ENCODE results near the gene TPCN1. TPM values are rescaled to one million over a fixed set of nuclear protein-coding genes. Genes with fewer than 3 reads are reported as not detected.

TPCN1 gene
- total and polyA plus RNA-seq, 2 experiments from 2014 or later, result 14.4 to 16.2 TPM

- no peak overlapping the region for H3K4me3 Mint-ChIP-seq
- no peaks in the 10 kb centered on the region for H3K79me2 ChIP-seq (replicated peaks; ENCODE audit: insufficient read depth)
These were observed 63.5 kb downstream of the TPCN1 start for GRCh38 chr12:113284751-113285150.

More at GRCh38 chr12:113284751-113285150, 63.5 kb downstream of the TPCN1 start:
- Mint-ChIP-seq H3K27me3 (ENCODE audit: insufficient read depth, low read depth, poor library complexity) (peaks cover 2% of the 10 kb centered on the region), H3K27ac (no peak overlapping the region), H3K9me3 (no peaks in the 10 kb centered on the region), H3K4me1 (peaks cover 5% of the 10 kb centered on the region; the same call in 1 of the 3 replicates), H3K36me3 (ENCODE audit: low read depth) (peaks cover 6% of the 10 kb centered on the region)
- H3K27me3 ChIP-seq (ENCODE audit: insufficient read depth), result no peaks in the 10 kb centered on the region
- H4K20me1 ChIP-seq (replicated peaks; ENCODE audit: insufficient read depth), result no peaks in the 10 kb centered on the region
- no peak for DNase-seq (ENCODE audit: low spot score)
- TF ChIP-seq JUNB (IDR thresholded peaks at IDR 0.05; ENCODE audit: unreplicated experiment) (no peak), EZH2phosphoT487 (IDR thresholded peaks at IDR 0.05; ENCODE audit: unreplicated experiment) (no peak), ZNF331 (CRISPR knock-in tag; IDR thresholded peaks at IDR 0.05; ENCODE audit: low read depth) (no peak), EZH2 (IDR thresholded peaks at IDR 0.05; ENCODE audit: low read depth, unreplicated experiment) (no peak), REST (IDR thresholded peaks at IDR 0.05; ENCODE audit: unreplicated experiment) (no peak), POLR2AphosphoS5 (IDR thresholded peaks at IDR 0.05; ENCODE audit: low read depth) (no peak), CREB1 (CRISPR knock-in tag; IDR thresholded peaks at IDR 0.05; ENCODE audit: low read depth) (no peak), STAT1 (IDR thresholded peaks at IDR 0.05; ENCODE audit: unreplicated experiment) (no peak), NANOG (IDR thresholded peaks at IDR 0.05; ENCODE audit: borderline replicate concordance) (no peak)
- TF ChIP-seq, protein P1, sequence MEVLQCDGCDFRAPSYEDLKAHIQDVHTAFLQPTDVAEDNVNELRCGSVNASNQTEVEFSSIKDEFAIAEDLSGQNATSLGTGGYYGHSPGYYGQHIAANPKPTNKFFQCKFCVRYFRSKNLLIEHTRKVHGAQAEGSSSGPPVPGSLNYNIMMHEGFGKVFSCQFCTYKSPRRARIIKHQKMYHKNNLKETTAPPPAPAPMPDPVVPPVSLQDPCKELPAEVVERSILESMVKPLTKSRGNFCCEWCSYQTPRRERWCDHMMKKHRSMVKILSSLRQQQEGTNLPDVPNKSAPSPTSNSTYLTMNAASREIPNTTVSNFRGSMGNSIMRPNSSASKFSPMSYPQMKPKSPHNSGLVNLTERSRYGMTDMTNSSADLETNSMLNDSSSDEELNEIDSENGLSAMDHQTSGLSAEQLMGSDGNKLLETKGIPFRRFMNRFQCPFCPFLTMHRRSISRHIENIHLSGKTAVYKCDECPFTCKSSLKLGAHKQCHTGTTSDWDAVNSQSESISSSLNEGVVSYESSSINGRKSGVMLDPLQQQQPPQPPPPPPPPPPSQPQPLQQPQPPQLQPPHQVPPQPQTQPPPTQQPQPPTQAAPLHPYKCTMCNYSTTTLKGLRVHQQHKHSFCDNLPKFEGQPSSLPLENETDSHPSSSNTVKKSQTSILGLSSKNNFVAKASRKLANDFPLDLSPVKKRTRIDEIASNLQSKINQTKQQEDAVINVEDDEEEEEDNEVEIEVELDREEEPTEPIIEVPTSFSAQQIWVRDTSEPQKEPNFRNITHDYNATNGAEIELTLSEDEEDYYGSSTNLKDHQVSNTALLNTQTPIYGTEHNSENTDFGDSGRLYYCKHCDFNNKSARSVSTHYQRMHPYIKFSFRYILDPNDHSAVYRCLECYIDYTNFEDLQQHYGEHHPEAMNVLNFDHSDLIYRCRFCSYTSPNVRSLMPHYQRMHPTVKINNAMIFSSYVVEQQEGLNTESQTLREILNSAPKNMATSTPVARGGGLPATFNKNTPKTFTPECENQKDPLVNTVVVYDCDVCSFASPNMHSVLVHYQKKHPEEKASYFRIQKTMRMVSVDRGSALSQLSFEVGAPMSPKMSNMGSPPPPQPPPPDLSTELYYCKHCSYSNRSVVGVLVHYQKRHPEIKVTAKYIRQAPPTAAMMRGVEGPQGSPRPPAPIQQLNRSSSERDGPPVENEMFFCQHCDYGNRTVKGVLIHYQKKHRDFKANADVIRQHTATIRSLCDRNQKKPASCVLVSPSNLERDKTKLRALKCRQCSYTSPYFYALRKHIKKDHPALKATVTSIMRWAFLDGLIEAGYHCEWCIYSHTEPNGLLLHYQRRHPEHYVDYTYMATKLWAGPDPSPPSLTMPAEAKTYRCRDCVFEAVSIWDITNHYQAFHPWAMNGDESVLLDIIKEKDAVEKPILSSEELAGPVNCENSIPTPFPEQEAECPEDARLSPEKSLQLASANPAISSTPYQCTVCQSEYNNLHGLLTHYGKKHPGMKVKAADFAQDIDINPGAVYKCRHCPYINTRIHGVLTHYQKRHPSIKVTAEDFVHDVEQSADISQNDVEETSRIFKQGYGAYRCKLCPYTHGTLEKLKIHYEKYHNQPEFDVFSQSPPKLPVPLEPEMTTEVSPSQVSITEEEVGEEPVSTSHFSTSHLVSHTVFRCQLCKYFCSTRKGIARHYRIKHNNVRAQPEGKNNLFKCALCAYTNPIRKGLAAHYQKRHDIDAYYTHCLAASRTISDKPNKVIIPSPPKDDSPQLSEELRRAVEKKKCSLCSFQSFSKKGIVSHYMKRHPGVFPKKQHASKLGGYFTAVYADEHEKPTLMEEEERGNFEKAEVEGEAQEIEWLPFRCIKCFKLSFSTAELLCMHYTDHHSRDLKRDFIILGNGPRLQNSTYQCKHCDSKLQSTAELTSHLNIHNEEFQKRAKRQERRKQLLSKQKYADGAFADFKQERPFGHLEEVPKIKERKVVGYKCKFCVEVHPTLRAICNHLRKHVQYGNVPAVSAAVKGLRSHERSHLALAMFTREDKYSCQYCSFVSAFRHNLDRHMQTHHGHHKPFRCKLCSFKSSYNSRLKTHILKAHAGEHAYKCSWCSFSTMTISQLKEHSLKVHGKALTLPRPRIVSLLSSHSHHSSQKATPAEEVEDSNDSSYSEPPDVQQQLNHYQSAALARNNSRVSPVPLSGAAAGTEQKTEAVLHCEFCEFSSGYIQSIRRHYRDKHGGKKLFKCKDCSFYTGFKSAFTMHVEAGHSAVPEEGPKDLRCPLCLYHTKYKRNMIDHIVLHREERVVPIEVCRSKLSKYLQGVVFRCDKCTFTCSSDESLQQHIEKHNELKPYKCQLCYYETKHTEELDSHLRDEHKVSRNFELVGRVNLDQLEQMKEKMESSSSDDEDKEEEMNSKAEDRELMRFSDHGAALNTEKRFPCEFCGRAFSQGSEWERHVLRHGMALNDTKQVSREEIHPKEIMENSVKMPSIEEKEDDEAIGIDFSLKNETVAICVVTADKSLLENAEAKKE (CRISPR knock-in tag; IDR thresholded peaks at IDR 0.05), result no peak
- TF ChIP-seq, protein P2, sequence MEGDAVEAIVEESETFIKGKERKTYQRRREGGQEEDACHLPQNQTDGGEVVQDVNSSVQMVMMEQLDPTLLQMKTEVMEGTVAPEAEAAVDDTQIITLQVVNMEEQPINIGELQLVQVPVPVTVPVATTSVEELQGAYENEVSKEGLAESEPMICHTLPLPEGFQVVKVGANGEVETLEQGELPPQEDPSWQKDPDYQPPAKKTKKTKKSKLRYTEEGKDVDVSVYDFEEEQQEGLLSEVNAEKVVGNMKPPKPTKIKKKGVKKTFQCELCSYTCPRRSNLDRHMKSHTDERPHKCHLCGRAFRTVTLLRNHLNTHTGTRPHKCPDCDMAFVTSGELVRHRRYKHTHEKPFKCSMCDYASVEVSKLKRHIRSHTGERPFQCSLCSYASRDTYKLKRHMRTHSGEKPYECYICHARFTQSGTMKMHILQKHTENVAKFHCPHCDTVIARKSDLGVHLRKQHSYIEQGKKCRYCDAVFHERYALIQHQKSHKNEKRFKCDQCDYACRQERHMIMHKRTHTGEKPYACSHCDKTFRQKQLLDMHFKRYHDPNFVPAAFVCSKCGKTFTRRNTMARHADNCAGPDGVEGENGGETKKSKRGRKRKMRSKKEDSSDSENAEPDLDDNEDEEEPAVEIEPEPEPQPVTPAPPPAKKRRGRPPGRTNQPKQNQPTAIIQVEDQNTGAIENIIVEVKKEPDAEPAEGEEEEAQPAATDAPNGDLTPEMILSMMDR (conservative IDR thresholded peaks at IDR 0.05; ENCODE audit: low read depth in 2 of 2), result no peak
- TF ChIP-seq, protein P3, sequence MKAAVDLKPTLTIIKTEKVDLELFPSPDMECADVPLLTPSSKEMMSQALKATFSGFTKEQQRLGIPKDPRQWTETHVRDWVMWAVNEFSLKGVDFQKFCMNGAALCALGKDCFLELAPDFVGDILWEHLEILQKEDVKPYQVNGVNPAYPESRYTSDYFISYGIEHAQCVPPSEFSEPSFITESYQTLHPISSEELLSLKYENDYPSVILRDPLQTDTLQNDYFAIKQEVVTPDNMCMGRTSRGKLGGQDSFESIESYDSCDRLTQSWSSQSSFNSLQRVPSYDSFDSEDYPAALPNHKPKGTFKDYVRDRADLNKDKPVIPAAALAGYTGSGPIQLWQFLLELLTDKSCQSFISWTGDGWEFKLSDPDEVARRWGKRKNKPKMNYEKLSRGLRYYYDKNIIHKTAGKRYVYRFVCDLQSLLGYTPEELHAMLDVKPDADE (IDR thresholded peaks at IDR 0.05), result no peak
- no peaks in the 10 kb centered on the region for H3F3A ChIP-seq (replicated peaks; ENCODE audit: low read depth)
- no peak overlapping the region for H3K4me3 ChIP-seq
- ATAC-seq, result no peak
- H3K4me2 ChIP-seq, result no peak overlapping the region
- no peak overlapping the region for H2AFZ ChIP-seq
- H3K9me2 ChIP-seq (ENCODE audit: insufficient read depth), result no peaks in the 10 kb centered on the region
- H3K27ac ChIP-seq (ENCODE audit: low read depth), result no peak overlapping the region
- H3K36me3 ChIP-seq (ENCODE audit: insufficient read depth), result no peaks in the 10 kb centered on the region
- H3K4me1 ChIP-seq (ENCODE audit: insufficient read depth), result no peaks in the 10 kb centered on the region
